Stimulated activated CD8-positive, alpha-beta memory T cell treated with anti-CD3 and anti-CD28 coated beads, Interleukin-2, amount 100 ng/mL, for 48 hours (primary cell): ENCODE measurements around the gene ERFL.

Experiments
- DNase-seq, 2 donors: peaks; one replicate each; pipeline ENCODE4 v3.0.0-alpha.2; 2020; ENCODE audit warnings: low read depth in 2 of 2

The ERFL gene

GRCh38 chr19:41928221-41928683 lies at the start of gene ERFL:
Gene ERFL (minus strand): TSS chr19:41928449. CDS start chr19:41912919, 15,530 bp downstream.
- DNase-seq: no peak

GRCh38 chr19:41977916-41978315 lies 49.7 kb upstream of the ERFL start:
- no peak for DNase-seq

DNA sequence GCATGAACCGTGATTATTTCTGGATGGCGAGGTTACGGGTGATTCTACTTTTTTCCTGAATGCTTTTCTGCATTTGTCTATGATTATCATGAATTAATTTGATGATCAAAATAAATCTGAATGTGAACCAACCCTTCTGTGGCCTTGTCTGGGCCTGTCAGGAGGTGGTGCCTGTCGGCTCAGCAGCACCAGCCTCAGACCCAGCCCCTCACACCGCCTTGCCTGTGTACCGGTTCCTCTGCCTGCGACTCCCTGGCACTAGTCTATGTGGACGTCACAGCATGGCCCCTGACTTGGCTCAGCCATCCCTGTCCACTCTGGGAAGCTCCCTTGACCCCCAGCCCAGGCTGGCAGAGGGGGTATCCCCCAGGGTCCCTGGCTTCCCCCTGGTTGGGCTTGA lies 46.4 kb upstream of the ERFL start:
- no peak for DNase-seq

DNA sequence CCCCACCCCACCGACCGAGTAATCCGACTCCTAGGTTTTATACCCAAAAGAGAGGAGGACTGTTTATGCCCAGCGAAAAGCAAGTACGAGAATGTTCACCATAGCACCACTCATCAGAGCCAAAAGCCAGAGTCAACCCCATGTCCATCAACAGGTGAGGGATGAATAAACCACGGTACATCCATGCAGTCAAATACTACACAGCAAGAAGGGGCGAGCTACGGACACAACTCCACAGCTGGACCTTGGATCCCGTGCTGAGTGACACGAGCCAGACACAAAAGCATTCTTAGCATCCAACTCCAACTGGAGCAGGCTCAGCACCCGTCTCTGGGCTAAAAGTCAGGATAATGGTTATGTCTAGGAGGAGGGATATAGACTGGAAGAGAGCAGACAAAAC lies 43.1 kb upstream of the ERFL start:
- DNase-seq: no peak

DNA sequence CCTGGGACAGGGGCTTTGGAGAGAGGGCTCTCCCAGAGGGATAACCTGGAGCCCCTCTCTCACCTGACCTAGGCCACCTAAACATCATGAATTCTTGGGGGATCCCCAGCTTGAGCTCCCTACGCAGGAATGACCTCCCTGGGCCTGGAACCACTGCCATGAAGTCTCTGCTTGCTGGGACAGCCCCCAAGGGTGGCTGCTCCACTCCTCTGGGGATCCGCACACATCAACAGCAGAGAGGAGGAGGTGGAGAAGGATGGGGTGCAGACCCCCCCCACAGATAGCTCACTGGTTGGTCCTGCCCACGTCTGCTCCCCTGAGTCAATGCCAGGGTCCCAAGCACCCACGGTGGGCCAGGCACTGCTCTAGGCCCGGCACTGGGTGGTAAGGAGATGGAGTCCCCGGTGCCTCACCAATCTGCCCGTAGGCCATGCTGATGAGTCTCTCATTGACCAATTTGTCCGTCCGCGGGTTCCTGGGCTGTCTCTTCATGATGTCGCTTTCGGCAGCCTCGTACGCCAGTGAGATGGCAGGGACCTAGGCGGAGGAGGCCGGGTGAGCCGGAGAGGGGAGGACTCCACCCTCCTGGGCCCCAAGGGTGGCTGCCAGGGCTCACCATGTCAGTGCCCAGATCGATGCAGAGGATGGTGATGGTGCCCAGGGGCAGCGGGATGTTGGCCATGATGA lies 41.7 kb upstream of the ERFL start:
- no peak for DNase-seq

- DNase-seq: no peak
Observed at GRCh38 chr19:41968751-41969595, 40.7 kb upstream of the ERFL start.

GRCh38 chr19:41967054-41967783 lies 39.0 kb upstream of the ERFL start:
- DNase-seq: no peak

GRCh38 chr19:41965106-41965505 lies 36.9 kb upstream of the ERFL start:
- no peak for DNase-seq

DNA sequence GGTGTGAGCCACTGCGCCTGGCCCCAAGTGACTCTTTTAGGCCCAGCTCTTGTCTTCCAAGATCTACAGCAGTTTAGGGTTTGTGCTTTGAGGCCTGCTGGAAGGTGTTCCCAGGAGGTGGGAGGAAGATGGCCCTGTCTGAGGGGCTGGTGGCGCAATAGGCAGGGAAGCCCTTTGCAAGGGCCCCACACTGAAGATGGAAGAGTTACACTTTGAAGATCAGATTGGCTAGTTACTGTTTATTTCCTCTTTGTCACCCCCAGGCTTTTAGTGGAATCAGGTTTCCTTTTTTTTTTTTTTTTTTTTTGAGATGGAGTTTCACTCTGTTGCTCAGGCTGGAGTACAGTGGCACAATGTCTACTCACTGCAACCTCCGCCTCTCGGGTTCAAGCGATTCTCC lies 32.7 kb upstream of the ERFL start:
- no peak for DNase-seq

DNA sequence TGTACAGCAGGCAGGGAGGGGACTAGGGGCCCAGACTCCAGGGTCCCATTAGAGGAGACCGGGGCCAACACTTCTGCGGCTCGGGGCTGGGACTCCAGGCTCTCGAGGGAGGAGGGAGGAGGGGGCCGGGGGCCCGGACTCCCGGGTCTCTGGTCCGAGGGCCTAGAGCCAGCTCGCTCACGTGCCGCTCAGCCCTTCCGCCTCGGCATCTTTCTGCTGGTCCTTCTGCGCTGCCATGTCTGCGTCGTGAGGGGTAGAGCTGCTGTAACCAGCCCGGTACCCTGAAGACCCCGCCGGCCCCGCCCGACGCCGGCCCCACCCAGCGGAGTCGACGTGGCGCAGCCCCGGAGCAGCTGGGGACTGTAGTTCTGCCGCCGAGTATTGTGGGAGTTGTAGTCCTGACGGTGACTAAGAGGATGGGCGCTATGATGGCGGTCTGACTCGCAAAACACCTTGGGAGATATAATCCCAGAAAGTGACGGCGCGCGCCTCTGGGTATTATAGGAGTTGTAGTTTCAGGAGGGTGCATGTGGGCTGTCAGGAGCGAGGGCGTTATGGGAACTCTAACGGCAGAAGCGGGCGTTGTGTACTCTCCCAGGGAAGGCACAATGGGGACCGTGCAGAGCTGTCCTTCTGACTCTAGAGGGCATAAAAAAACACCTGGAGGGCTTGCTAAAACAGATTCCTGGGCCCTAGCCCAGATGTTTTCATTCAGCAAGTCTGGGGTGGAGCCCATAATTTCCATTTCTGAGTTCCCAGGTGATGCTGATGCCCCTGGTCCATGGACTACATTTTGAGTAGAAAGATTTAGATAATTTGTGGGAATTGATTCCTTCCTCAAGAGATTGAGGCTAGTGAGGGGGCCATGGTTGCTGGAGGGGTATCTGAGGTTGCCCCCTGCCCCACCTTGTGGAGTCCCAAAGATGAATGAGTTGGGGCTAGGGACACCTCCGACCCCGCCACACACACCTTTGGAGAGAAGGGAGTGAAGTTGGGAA lies 31.1 kb upstream of the ERFL start, which contains the start of gene RABAC1:
Gene RABAC1 (minus strand): TSS at position 266 of the 998 bp plus-strand sequence. CDS start 29 bp downstream, at position 237.
- peak; percentile 73 to 84 for DNase-seq

DNA sequence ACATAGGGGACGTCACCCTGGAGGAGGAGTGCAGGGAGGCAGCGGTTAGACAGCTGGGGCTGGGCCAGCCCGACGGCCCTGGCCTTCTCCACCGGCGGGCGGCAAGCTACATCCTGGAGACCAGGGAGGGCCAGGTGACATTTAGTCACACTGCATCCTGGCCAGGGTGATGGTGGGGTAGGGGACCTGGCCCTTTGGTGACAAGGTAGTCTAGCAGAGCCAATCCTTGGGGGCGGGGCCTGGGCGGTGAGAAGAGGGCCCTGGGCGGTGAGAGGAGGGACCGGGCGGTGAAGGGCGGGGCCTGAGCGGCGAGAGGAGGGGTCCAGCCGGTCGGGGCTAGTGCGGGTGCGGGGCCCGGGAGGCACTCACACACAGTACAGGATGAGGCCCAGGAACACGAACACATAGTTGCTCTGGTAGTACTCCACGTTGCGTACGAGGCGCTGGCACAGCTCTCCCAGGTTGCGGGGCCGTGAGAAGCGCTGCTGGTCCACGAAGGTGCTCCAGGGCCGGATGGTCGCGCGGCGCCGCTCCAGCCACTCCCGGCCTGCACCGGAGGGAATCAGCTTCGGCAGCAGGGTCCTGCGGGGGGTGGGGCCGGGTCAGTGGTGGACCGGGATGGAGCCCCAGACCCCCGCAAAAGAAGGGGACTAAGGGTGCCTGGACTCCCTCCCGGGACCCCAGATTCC lies 30.3 kb upstream of the ERFL start:
- peak; percentile 72 to 84 for DNase-seq

DNA sequence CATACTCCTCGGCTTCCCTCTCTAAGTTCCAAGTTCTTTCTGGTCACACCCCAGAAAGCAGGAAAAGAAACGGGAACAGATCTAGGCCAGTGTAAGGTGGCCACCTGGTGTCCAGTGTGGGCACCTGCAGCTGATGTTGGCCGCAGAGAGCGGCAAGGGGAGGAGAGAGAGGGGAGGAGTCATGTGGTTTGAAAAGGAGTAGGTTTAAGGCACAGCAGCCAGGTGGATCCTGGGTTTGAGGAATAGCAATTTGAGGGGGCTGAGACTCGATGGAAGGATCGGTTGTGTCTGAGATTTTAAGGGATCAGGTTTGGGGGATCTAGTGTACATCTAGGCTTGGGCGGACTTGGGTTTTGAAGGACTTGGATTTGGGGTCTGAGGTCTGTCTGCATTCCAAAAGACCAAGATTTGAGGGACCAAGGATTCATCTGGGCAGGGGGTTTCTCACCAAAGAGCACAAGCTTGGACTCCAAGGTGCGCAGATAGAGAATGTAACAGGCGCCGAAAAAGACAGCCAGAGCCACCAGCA lies 29.7 kb upstream of the ERFL start:
- DNase-seq: no peak

DNA sequence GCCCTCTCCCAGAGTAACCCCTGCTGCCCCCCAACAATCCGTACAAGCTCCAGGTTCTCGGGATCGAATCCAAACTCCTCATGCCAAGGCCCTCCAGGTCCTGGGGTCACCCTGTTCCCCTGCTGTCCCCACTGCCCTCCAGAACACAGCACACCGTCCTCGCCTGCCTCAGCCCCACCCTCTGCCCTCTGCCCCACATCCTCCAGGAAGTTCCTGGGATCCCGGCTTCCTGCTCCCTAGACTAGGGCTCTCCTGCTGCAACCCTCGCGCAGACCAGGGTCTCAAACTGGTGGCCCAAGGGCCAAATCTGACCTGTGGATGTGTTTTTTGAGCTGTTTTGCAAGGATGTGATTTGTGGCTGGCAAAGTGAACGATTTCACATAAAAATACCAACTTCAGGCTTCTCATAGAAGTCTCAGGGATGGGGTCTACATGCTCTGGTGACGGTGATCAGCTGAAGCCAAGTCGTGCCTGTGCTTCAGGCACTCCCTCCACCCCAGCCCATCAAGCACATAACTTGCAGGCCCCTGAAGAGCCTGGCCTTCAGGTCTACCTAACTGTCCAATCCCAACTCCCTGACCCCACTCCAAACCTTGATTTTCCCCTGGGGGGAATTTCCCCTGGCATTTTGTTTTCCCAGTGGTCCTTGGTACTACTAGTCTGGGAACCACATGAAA lies 29.1 kb upstream of the ERFL start:
- no peak for DNase-seq

DNA sequence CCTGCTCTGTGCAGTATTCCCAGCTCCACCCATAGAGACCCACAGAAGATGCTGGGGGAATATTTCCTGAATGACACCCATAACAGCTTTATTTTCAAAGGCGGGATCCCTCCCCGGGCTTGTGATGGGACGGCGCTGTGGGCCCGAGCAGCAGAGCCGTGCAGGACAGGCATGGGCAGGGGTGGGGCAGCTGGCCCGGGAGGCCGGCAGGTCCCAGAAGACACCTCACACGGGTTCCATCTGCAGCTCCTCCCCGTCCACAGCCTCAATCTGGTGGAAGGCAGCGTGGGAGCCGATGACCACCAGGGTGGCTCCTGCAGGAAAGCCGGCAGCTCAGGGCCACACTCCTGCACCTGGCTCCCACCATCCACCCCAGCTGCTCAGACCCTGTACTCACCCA lies 28.4 kb upstream of the ERFL start:
- no peak for DNase-seq

- no peak for DNase-seq
Observed at GRCh38 chr19:41955521-41955920, 27.3 kb upstream of the ERFL start.

DNA sequence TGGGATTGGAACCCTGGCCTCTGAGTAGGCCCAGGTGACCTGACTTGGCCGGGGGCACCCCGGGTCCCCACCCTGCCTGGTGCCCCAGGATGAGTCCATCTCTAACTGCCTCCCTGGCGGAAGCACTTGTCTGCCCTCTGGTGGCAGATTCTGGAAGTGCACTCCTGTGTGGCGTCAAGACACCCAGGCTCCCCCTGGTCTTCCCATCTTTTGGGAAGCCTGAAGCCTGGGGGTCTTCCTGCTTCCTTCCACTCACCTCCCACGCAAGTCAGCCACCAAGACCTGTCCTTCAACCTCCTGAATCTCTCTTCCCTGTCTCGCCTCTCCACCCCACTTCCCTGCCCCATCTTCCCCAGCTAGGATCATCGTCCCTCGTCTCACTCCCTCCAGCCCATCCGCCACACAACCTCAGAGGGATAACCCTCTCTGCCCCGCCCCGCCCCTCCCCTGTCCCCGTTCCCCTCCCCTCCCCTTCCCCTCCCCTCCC lies 23.5 kb upstream of the ERFL start:
- peak; percentile 76 to 90 for DNase-seq

- no peak for DNase-seq
Observed at GRCh38 chr19:41947091-41947490, 18.8 kb upstream of the ERFL start.

GRCh38 chr19:41945135-41945766 lies 17.0 kb upstream of the ERFL start:
- DNase-seq: peak; percentile 72 to 83

DNA sequence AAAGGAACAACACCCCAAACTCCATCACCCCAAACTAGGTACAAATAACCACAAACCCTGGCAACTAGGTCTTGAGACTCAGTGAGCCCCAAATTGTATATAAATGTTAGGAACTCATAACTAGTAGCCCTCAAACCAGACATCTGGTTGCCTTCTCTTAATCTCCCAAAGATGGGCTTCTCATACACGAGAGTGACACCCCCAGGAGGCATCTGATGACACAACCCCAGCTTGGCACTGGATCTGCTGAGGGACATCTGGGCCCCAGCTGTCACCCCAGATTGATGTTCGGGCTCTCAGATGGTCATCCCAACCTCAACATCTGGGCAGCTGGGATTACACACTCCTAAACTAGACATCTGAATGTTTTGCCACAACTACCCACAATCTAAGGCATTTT lies 16.1 kb upstream of the ERFL start:
- DNase-seq: no peak
